HCT116 (cell line): ENCODE measurements around the gene STK32C.

Source experiments
- CEBPB ChIP-seq: IDR thresholded peaks from 2 replicates; pipeline ENCODE4 v1.6.1; 2012; ENCODE audit warnings: low read depth
- POLR2A ChIP-seq: IDR thresholded peaks from 2 replicates; pipeline ENCODE4 v1.7.0; 2011; ENCODE audit warnings: borderline replicate concordance; ENCODE audit not compliant: insufficient read depth, insufficient read length; ENCODE audit errors: extremely low read depth

DNA sequence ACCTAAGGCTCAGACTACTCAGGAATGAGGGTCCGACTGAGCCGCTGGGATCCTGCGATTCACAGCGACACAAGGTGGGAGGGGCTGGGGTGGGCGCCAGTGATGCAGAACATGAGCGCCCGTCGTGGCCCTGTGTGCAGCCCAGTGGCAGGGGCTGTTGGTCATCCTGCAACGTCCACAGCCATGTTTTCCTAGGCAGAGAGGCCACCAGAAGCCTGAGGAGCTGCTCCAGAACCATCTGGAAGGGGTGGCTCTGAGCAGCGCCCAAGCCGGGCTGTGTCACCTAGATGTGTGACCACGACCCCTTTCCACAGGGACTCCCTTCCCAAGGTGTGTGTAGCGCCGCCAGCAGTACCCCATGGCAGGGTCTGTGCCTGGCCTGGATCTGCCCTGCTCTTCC is 96.5 kb downstream of the STK32C start:
- TF ChIP-seq POLR2A (no peak), CEBPB (no peak)
